Measurements from ENCODE around the gene RABGAP1L. TPM values are rescaled to one million over a fixed set of nuclear protein-coding genes. Genes with fewer than 3 reads are reported as not detected.

The RABGAP1L gene
- polyA plus RNA-seq, 3 donors: 35.2 to 75.3 (median 63.3) TPM

DNA sequence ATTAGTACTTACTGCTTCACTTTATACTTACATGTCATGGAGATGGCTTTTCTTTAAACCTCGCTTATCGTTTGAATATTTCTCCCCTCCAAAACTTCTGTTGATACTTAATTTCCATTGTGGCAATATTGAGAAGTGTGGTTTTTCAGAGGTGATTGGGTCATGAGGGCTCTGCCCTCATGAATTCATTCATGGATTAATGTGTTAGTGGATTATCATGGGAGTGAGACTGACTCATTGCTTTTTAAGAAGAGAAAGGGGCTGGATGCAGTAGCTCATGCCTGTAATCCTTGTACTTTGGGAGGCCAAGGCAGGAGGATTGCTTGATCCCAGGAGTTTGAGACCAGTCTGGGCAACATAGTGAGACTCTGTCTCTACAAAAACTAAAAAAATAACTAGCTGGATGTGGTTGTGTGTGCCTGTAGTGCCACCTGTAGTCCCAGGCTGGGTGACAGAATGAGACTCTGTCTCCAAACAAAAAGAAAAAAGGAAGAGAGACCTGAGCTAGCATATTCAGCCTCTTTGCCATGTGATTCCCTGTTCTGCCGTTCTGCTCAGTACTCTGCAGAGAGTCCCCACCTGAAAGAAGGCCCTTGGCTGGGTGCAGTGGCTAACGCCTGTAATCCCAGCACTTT, 30.2 kb downstream of the RABGAP1L start:
- no peaks in the 10 kb centered on the region for H3K36me3 ChIP-seq (replicated peaks in 1 of 2; ENCODE audit: control insufficient read depth in 1 of 2, insufficient read depth in 2 of 2, low read length in 2 of 2)
- peak overlapping the region in 3 of 7 donors; percentile 19 to 35 (median 35) for H3K27ac Mint-ChIP-seq
- H3K9me3 Mint-ChIP-seq: peaks cover 0 to 10% (median 4%) of the 10 kb centered on the region in 7 donors
- no peak for DNase-seq
- no peak overlapping the region for H3K4me3 ChIP-seq (replicated peaks in 1 of 3; ENCODE audit: low read depth in 2 of 3, low read length in 3 of 3)
- intact Hi-C loops (cut with micrococcal nuclease): no loop called here
- H3K27ac ChIP-seq (ENCODE audit: low read depth in 1 of 2, low read length in 2 of 2): no peak overlapping the region
- H2AFZ ChIP-seq (ENCODE audit: insufficient read depth, low read depth, low read length, poor library complexity, severe bottlenecking): no peak overlapping the region
- H4K20me1 ChIP-seq (ENCODE audit: insufficient read depth, low read length): peaks cover 27% of the 10 kb centered on the region
- no peak overlapping the region for H3K4me2 ChIP-seq (replicated peaks; ENCODE audit: extremely low read depth, low read length, poor library complexity, severe bottlenecking)
- TF ChIP-seq CTCF (IDR thresholded peaks at IDR 0.05): no peak
- peaks cover 21% of the 10 kb centered on the region for H3K79me2 ChIP-seq (ENCODE audit: insufficient read depth, low read length)
- H3K4me3 Mint-ChIP-seq: no peak overlapping the region
- H3K4me1 Mint-ChIP-seq: peaks cover 1% of the 10 kb centered on the region
- H3K9me3 ChIP-seq (replicated peaks in 1 of 2; ENCODE audit: control insufficient read depth in 1 of 2, insufficient read depth in 1 of 2, low read length in 2 of 2): peaks cover 0 to 4% of the 10 kb centered on the region in 2 donors
- H3K36me3 Mint-ChIP-seq: peaks cover 0 to 3% of the 10 kb centered on the region in 2 donors
- 61% methylated on average over 2 of the region's 4 CpGs for WGBS (ENCODE audit: insufficient coverage)
- no peak overlapping the region for H3K9ac ChIP-seq (ENCODE audit: insufficient read depth, low read length, poor library complexity, severe bottlenecking)
- H3K27me3 Mint-ChIP-seq (ENCODE audit: low read depth in 3 of 3): no peaks in the 10 kb centered on the region
- no peaks in the 10 kb centered on the region for H3K4me1 ChIP-seq (ENCODE audit: control insufficient read depth in 1 of 2, insufficient read depth in 2 of 2, low read length in 2 of 2)
- H3K27me3 ChIP-seq (ENCODE audit: control insufficient read depth in 2 of 2, insufficient read depth in 2 of 2, low read length in 2 of 2): no peaks in the 10 kb centered on the region

- peaks cover 0 to 4% of the 10 kb centered on the region in 2 donors for H3K9me3 ChIP-seq (replicated peaks in 1 of 2; ENCODE audit: control insufficient read depth in 1 of 2, insufficient read depth in 1 of 2, low read length in 2 of 2)
- 100% methylated on average over 1 of the region's 6 CpGs for WGBS (ENCODE audit: insufficient coverage)
- peaks cover 17% of the 10 kb centered on the region for H3K79me2 ChIP-seq (ENCODE audit: insufficient read depth, low read length)
- H2AFZ ChIP-seq (ENCODE audit: insufficient read depth, low read depth, low read length, poor library complexity, severe bottlenecking): no peak overlapping the region
- no peaks in the 10 kb centered on the region for H3K4me1 ChIP-seq (ENCODE audit: control insufficient read depth in 1 of 2, insufficient read depth in 2 of 2, low read length in 2 of 2)
- H3K36me3 ChIP-seq (replicated peaks in 1 of 2; ENCODE audit: control insufficient read depth in 1 of 2, insufficient read depth in 2 of 2, low read length in 2 of 2): no peaks in the 10 kb centered on the region
- no peak overlapping the region for H3K9ac ChIP-seq (ENCODE audit: insufficient read depth, low read length, poor library complexity, severe bottlenecking)
- Mint-ChIP-seq H3K4me3 (no peak overlapping the region), H3K9me3 (peaks cover 0 to 10% (median 4%) of the 10 kb centered on the region in 7 donors), H3K27ac (no peak overlapping the region), H3K36me3 (peaks cover 0 to under 1% of the 10 kb centered on the region in 2 donors), H3K27me3 (ENCODE audit: low read depth in 3 of 3) (no peaks in the 10 kb centered on the region), H3K4me1 (peaks cover 3% of the 10 kb centered on the region)
- H4K20me1 ChIP-seq (ENCODE audit: insufficient read depth, low read length): peaks cover 25% of the 10 kb centered on the region
- H3K4me3 ChIP-seq (replicated peaks in 1 of 3; ENCODE audit: low read depth in 2 of 3, low read length in 3 of 3): no peak overlapping the region
- no peak overlapping the region for H3K27ac ChIP-seq (ENCODE audit: low read depth in 1 of 2, low read length in 2 of 2)
- no peak for TF ChIP-seq CTCF (IDR thresholded peaks at IDR 0.05)
- DNase-seq: no peak
- intact Hi-C loops (cut with micrococcal nuclease): no loop called here
- H3K4me2 ChIP-seq (replicated peaks; ENCODE audit: extremely low read depth, low read length, poor library complexity, severe bottlenecking): no peak overlapping the region
- no peaks in the 10 kb centered on the region for H3K27me3 ChIP-seq (ENCODE audit: control insufficient read depth in 2 of 2, insufficient read depth in 2 of 2, low read length in 2 of 2)
Measured at GRCh38 chr1:174190691-174191199, 31.4 kb downstream of the RABGAP1L start.

Measured in CD14-positive monocyte (primary cell).